ENCODE results near the gene GRAMD2A.

The GRAMD2A gene

GRCh38 chr15:72202302-72202701 is 4.7 kb upstream of the GRAMD2A start:
- CTCF ChIA-PET, result interaction anchor here (1.3 to 3.2 kb wide), 2 partner anchors 25 kb away, joined by 6 to 22 read pairs; no protein-coding TSS in a partner anchor
- POLR2A ChIA-PET, result interaction anchor here (2.4 kb wide), 1 partner anchor 25 kb away, joined by 8 read pairs; no protein-coding TSS in a partner anchor

DNA sequence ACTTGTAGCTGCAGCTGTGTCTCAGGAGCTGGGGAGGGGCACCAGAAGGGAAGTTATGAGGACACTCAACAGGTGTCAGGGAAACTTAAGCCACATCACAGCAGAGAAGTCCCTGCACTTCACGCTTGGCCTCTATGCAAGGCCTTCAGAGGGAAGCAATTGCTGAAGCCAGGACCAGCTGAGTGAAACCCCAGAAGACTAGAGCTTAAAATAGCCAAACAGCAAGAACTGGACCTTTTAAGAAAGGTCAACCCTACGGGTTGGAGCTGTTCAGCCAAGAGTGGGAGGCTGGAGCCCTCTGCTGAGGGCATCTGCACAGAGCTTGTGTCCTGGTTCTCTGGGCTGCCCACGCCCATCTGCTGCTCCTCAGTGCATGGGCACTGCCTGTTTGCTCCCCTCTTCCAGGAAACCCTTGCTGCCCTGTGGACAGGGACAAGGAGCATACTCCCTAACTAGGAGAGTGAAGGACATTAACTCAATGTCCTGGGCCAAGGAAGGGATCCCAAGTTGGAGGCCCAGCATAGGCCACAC is 3.9 kb upstream of the GRAMD2A start:
- ChIA-PET POLR2A (interaction anchor here (0.5 to 2.4 kb wide), 2 partner anchors 25 to 415 kb away, joined by 4 to 8 read pairs; no protein-coding TSS in a partner anchor), CTCF (interaction anchor here (0.8 to 5.2 kb wide), 11 partner anchors 9 to 449 kb away, joined by 3 to 31 read pairs (median 4); no protein-coding TSS in a partner anchor)
- DNase-seq (ENCODE audit: extremely low spot score), result no peak
- no peak for TF ChIP-seq CTCF (IDR thresholded peaks at IDR 0.05; ENCODE audit: control extremely low read depth, extremely low read depth, low read depth, missing control alignments)

More at GRCh38 chr15:72202302-72202701, 4.7 kb upstream of the GRAMD2A start:
- no peak for TF ChIP-seq CTCF (IDR thresholded peaks at IDR 0.05; ENCODE audit: control extremely low read depth, extremely low read depth, low read depth, missing control alignments)
- no peak for DNase-seq (ENCODE audit: extremely low spot score)

DNA sequence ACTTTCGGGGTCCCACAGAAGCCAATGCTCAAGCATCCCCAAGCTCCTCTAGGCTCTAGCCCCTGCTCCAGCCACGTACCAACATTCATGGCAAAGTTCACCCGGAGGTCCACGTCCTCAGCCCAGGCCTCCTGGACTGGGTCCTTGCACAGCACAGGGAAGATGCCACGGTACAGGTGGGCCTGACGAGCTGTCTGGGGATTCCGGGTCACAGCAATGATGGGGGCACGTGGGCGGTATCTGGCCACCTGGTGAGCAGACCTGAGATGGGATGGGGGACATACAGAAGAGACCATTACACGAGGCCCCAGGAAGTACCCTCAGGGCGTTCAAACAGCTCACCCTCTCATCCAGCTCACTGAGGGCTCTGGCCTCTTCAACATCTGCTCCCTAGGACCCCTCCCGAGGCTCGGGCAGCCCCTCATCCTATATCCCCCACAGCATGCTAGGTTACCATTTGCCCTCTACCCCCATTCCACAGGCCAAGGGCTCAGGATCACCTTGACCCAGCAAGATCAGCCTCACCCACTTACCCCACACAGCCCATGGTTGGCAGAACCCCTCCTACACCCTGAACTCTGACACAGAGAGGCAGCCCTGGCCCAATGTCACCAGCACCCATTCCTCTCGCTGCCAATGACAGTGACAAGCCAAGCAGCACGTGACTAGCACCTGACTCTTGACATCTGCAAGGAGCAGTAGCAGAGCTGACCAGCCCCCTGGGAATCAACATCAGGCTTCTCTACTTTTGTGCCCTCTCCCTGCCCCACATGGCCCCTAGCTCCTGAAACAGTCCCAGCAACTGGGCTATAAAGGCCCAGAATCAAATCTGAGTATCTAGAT is 3.0 kb upstream of the GRAMD2A start:
- no peak for DNase-seq (ENCODE audit: extremely low spot score)
- POLR2A ChIA-PET, result interaction anchor here (0.5 to 2.4 kb wide), 3 partner anchors 26 to 414 kb away, joined by 3 to 8 read pairs (median 4); no protein-coding TSS in a partner anchor
- CTCF ChIA-PET, result interaction anchor here (0.8 to 5.2 kb wide), 21 partner anchors 10 to 471 kb away, joined by 3 to 31 read pairs (median 4); no protein-coding TSS in a partner anchor
- TF ChIP-seq CTCF (IDR thresholded peaks at IDR 0.05; ENCODE audit: control extremely low read depth, extremely low read depth, low read depth, missing control alignments), result no peak

- DNase-seq (ENCODE audit: extremely low spot score), result peak; percentile 79
- ChIA-PET POLR2A (interaction anchor here (0.5 to 2.4 kb wide), 3 partner anchors 27 to 47 kb away, joined by 3 to 8 read pairs (median 3); no protein-coding TSS in a partner anchor), CTCF (interaction anchor here (0.6 to 5.2 kb wide), 22 partner anchors 11 to 472 kb away, joined by 3 to 31 read pairs (median 5); partner anchors contain the start of gene PKM)
Measured at GRCh38 chr15:72199721-72200212, 2.2 kb upstream of the GRAMD2A start.

DNA sequence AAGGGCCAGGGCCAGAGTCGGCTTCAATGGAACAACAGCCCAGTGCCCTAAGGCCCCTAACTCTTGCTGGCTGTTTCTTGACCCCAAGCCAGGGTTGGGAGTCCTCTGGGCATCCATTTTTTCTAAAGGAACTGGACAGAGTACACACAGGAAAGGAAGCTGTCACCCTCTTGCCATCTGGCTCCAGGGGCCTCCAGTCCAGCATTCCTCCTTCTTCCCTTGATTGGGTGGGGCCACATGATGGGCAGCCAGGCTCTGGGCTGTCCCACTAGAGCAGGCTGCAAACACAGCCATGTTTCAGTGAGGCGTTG is 1.6 kb upstream of the GRAMD2A start:
- no peak for TF ChIP-seq CTCF (IDR thresholded peaks at IDR 0.05; ENCODE audit: control extremely low read depth, extremely low read depth, low read depth, missing control alignments)
- CTCF ChIA-PET, result interaction anchor here (0.6 to 5.2 kb wide), 17 partner anchors 10 to 472 kb away, joined by 3 to 31 read pairs (median 5); partner anchors contain the start of gene PKM
- POLR2A ChIA-PET, result interaction anchor here (0.5 to 0.7 kb wide), 2 partner anchors 29 to 31 kb away, joined by 3 to 4 read pairs; no protein-coding TSS in a partner anchor
- no peak for DNase-seq (ENCODE audit: extremely low spot score)

More at GRCh38 chr15:72199721-72200212, 2.2 kb upstream of the GRAMD2A start:
- TF ChIP-seq CTCF (IDR thresholded peaks at IDR 0.05; ENCODE audit: control extremely low read depth, extremely low read depth, low read depth, missing control alignments), result peak; percentile 96

Data from GM10248 (cell line).